GM21390 (cell line): ENCODE data around the gene SMPX.

ENCODE experiments used
- ATAC-seq: cut with Tn5 transposase; IDR thresholded peaks from one replicate; pipeline ENCODE4 v1.9.1; 2021; ENCODE audit not compliant: unreplicated experiment

SMPX gene

DNA sequence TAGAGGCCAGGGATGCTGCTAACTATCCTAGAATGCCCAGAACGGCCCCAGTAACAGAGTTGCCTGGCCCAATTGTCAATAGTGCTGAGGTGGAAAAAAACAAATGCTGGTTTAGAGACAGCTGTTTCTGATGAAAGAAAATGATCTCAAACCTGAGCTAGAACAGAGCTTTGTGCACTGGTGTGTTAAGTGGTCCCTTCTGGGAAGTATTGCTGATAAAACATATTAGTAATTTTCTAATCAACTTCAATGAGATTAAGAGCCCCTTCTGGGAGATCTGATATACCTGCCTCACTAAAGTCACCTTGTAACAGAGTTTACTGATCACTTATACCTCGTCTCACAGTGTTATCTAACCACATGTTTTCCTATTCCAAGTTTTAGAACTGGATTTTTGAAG is 42.1 kb downstream of the SMPX start:
- ATAC-seq, result no peak

DNA sequence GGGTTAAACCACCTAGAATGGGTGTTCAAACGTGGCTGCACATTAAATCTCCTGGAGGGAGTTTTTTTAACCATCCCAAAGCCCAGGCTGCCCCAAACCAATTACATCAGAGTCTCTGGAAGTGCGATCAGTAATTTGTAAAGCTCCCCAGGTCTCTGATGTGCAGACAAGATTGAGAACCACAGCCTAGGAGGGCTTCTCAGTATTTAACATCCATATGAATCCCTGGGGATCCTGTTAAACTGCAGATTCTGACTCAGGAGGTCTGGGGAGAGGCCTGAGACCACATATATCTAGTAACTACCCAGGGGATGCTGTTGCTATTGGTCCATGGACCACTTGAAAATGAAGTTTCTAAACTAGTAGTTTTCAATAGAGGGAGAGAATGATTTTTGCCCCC is 42.6 kb downstream of the SMPX start:
- ATAC-seq, result no peak

DNA sequence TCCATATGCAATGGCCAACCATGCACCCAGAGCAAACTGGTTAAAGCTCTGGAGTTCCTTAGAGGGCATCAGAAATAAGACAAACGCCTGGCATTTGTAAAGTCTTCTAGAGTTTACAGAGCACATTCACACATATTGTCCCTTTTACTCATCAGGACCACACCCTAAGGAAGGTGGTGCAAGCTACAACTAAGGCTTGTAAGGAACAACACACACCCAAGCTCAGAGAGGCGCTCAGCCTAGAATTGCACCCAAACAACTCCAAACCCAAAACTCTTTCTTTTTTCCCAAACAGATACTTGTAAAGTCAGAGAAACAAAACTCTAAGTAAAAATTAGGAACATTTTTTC is 46.1 kb downstream of the SMPX start:
- ATAC-seq, result no peak

DNA sequence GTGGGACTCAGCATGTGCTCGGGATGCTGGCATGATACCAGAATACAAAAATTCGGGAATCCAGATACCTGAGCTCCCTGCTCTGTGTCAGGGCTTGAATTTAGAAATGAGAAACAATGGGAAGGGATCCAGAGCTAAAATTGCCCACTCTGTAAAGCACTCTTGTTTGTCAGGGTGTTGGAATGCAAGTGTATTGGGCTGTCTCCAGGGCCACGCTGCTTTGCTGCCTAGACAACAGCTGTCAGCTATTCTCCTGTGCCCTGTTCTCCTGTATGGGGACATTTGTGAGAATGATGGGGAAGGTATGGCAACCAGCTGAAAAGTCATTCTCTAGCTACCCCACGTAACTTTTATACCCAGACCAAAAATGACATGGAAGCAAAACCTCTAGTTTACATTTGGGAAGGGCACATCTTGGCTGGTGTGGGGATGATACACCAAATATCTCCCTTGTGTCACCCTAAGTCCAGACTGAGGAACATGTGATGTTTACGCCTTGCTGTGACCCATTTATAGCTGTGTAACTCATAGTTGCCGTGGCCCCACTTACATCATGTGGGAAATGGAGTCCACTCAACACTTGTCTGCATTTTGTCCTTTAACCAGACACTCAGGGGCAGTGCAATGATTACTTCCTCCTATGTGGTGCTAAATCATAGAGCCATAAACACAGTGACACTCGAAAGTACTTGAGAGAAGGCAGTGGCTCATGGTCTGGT is 46.6 kb downstream of the SMPX start:
- no peak for ATAC-seq

DNA sequence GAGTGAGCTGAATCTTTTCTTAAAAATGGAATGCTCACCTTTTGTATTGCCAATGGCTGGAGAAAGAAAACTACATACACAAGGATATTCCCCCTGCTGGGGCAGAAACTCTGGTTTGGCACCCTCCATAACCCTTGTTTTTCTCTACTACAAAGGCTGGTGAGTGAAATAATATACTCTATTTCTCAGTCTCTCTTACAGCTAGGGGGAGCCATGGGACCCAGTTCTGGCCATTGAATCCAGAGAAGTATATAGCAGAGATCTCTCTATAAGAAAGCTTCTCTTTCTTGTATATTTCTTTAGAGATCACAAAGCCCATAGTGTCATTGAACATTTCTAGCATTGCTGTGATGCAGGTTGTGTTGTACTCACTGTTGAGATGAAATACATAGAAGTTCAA is 49.8 kb downstream of the SMPX start:
- ATAC-seq, result no peak

DNA sequence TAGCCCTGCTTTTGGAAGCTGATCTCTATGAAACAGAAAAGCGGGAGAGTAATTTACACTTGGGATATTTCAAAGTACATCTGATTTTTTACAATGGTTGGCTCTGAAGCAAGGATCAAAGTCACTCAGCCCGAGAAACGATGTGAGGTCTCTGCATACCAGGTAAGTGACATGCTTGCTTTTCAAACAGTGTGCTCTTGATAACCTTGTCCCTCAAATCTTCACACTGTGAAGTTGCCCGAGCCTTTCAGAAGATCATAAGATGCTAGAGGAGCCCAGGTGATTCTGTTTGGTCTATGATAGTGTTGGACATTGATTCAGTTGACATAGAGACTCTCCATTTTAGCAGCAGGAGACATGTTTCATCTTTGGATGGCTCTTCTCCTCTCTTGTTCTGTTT is 52.7 kb downstream of the SMPX start:
- ATAC-seq, result no peak

DNA sequence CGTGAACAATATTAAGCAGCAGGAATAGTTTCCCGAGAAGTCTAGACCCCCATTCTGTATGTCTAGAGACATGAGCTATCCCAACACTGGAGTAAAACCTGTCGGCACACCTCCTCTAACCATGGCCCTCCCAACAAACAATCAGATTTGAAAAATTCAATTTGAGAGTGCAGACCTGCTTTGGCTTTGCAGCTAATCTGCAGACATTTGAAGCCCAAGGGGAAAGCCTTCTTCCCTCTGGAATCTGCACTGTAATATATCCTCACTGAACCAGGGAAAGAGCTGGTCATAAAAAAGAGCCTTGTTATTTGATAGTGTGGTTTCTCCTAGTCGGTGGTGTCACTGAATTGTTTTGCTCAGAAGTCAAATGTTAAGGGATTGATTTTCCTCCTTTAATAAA is 55.2 kb downstream of the SMPX start:
- ATAC-seq, result no peak

DNA sequence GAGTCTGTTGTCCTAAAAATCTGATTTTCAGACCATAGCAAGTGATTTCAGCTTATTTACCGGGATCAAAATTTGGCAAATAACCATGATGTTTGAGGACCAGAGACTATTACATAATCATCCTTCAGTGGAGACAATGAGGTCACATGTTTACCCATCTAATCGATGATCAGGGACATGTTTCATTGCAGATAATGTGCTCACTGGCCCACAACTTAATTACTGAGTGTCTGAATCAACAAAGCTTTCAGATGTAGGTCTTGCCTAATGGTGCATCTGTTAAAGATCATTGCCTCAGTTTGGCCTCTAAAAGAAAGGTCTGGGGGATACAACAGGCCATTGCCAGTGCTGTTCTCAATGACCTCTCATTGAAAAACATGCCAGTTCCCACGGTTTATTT is 56.9 kb downstream of the SMPX start:
- ATAC-seq, result no peak

DNA sequence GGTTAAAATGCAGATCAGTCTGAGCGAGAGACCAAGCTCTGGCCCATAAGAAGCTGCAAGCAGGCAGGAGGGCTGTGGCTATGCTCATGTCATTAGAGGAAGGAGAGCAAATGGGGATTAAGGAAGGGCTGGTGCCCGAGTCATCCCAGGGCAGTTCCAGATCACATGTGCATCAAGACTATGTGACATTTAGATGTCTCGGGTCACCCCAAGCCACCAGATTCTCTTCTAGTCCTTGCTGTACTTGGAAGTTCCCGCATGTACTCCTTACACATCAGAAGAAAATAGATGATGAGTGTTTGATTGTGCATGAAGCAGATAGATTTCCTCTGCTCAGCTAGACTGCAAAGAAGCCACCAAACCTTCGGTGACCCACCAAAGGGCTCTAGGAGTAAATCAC is 57.6 kb downstream of the SMPX start:
- ATAC-seq, result no peak

DNA sequence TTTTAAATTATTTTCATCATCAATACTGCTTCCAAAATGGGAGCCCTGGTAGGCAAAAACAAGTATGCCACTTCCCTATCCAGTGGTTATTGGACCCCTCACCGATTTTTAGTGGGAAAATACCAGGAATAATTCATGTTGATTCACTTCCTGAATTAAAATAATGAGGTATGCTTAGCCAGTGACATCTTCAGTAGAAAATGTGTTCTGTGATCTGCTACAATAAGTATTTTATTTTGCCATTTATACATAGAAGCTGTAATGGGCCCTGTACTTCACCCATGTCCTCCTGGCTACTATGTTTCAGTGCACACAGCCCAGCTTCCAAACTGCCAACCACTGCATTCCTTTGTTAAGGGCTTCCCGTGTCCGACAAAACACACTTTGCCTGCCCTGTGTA is 58.8 kb downstream of the SMPX start:
- ATAC-seq, result no peak

DNA sequence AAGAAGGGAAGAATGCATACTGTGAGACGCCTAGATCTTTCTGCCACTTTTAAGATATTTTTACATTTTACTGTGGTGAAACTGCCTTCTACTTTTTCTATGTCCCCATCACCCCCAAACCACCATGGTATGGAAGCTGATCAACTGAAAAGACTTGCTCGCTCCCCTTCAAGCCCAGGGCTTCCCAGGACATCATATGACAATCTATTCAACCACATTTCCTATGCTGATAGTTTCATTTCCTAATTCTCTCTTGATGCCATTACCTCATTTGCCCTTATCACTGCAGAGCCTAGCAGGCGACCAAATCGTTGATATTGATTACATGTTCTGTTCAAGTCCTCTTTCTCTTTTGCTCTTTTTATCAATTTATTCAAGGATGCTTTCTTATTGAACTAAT is 59.6 kb downstream of the SMPX start:
- no peak for ATAC-seq

DNA sequence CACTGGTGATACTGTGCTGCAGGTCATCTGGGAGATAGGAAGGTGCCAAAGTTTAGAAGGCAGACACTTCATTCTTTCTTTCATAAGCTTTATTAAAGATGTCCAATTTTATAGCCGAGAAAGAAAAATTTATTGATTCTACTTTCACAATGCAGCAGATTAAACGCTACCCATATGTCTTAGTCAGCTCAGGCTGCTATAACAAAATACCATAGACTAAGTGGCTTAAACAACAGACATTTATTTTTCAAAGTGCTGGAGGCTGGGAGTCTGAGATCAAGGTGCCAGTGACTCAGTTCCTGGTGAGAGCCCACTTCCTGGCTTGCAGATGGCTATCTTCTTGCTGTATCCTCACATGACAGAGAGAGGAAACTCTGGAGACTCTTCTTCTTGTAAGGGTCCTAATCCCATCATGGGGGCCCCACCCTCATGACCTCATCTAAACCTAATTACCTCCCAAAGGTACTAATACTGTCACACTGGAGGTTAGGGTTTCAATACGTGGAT is 66.4 kb downstream of the SMPX start:
- ATAC-seq, result no peak

DNA sequence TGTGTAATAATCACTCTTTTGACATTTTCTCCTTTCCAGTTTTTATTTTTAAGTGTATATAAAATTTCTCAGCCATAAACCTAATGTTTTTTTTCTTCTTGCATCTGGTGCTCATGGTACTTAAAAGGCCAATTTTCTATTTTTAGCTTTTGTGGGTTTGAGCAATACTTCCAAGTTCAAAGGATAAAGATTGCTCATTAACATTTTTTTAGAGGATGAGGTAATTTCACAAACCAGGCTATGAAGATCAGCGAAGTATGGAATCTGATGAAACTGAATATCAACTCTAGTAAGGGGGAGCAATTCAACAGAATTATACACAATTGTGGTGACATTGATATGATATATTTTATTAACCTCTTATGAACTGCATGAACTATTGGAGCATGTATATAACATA is 74.0 kb downstream of the SMPX start:
- no peak for ATAC-seq

DNA sequence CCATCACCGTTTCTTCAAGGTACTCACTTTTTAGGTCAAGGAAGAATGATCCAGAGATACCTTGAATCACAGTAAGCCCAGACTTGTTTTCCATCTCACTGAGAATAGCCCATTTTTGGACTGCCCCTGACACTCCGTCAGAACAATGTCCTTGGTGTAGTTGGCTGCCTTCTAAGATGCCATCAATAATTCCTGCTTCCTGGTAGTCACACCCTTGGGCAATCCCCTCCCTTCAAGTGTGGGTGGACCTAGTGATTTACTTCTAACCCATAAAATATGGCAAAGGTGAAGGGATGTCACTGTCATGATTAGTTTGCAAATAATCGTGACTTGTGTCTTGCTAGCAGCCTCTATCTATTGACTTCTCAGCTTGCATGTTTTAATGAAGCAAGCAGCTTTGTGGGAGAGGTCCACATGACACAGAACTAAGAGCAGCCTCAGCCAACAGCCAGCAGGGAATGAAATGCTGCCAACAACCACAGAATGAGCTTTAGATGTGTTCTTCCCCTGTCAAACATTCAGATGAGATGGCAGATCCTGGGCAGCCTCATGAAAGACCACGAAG is 79.8 kb downstream of the SMPX start:
- no peak for ATAC-seq

DNA sequence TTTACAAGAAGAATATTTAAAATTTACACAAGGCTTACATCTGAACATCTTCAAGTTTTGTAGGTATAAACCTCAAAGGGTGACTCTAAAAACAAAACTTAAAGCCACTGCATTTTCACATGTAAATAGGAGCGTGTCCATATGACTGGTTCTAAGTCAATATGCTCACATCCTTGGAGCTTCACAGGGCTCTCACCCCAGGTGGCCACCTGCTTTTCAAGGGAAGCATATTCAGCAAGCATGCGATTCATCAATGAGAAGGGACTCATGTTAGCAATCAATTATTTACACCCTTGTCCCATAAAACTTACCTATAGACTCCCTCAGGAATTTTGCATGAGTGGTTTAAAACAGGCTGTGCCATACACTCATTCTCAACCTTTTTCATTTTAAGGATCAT is 82.0 kb downstream of the SMPX start:
- no peak for ATAC-seq

DNA sequence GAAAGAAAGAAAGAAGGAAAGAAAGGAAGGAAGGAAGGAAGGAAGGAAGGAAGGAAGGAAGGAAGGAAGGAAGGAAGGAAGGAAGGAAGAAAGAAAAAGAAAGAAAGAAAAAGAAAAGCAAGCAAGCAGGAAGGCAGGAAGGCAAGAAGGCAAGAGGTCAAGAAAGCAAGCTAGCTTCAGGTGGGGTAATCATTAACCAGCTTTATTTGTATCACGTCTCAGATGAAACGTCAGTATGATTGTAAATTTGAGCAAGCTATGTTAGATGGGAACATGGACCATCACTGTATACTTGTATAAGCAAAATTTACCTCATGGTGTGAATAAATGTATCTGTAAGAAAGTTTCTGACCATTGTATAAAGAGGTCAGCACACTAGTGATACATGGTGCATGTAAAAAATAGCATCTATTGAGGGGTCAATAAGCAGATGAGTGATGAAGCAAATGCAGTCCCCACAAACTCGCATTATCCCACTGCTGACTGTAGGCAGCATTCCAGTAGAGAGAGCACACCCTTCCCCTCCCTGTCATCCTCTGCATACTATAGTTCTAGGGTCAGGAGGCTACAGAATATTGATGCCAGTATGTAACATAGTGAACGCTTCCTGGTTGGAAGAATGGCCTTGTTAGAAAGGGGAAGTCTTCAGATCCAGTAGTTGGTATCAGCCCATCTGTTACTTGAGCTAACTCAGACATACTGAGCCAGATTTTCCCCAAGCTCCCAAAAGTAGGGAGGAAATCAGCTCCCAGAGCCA is 83.3 kb downstream of the SMPX start:
- no peak for ATAC-seq

DNA sequence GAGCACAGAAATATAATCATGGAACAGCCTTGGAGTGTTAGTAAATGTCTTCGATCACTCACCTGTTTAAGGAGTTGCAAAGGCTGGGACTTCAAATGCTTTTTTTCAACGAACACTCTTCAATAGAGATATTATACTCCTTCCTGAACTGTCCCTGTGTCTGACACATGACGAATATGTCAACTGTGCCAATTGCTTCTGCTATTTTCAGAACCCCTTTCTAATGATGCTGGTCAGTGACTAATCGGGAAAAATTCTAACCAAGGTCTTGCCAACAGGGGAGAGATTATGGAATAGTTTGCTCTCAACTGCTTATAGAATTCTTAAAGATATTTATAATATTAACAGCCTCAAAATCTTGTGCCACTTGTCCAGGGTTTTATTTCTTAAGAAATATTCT is 91.2 kb downstream of the SMPX start:
- ATAC-seq, result no peak

DNA sequence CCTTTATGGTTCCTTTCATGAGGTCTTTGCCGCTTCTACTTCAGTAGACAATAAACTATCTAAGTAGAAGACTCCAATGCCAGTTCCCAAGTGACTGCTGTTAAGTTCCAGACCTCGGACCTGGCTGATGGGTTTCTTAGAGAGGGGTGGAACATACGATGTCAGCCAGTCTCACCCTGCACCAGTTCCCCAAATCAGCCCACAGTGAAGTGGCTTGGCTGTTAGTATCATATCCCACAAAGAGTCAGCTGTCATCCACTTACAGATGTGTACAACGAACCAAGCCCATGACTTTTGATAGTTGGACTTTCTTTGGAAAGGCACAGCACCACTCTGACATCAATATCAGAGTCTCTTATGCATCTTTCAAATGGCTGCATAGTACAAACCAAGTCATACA is 91.7 kb downstream of the SMPX start:
- no peak for ATAC-seq

DNA sequence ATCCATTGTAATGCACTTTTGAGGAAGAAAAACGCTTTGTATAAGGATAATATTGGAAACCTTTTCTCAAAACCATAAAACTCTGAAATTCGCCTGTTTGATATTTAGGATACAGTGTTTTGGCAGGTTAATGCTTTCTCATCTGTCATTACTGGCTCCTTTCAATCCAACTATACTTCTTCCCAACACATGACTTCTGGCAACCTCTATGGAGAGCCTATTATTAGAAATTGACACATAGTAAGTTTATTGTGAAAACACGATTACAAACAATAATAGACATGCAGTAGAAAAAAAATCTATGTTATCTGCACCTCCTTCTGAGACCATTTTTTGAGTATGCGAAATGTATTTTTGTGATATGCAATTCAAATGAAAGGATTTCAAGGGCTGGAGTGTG is 95.2 kb downstream of the SMPX start:
- no peak for ATAC-seq

DNA sequence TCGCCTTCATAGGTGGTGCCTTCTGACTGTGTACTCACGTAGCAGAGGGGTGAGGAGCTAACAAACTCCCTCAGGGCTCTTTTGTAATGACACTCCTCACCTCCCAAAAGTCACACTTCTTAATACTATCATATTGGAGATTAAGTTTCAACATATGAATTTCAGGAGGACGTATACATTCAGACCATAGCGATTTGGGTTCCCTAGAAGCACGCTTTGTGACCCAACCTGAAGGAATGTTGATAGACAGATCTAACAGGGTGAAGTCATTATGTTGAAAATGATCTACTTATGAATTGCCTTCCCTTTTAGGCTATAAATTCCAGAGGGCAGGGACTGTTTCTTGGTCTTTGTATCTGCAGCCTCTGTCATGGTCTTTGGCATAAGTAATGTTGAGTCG is 96.6 kb downstream of the SMPX start:
- ATAC-seq, result no peak

DNA sequence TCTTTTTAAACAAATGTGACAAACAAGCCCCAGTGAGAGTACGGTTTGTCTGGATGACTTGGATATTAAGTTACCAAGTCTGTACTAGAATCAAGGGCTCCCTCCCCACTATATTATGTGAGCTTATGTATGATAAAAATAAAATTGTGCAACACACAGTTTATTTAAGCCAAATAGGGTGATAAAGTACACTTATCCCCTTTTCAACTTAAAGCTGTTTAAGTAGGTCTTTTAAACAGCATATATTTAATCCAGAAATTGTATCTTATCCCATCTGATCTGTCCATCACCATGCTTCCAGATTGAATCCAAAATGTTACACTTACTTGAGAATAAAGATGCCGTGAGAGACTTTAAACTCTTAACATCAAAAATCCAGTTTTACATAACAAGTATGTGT is 97.8 kb downstream of the SMPX start:
- ATAC-seq, result no peak

DNA sequence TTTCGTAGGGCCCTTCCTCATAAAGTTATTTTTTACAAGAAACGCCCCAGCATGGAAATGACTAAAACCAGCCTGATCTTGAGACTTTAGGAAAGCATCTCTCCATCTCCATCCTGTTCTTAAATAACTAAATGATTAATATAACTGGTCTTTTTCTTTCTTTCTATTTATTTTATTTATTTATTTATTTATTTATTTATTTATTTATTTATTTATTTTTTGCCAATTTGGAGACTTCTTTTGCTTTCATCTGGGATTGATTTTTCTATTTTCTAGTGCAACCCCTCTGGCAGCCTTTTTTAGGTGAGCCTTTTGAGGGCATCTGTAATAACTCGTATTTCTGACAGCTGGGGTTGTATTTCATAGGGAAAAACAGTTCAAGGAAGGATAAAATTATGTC is 98.6 kb downstream of the SMPX start:
- ATAC-seq, result no peak
